Mononuclear cell (primary cell): ENCODE measurements around the gene THSD7A. TPM values are rescaled to one million over a fixed set of nuclear protein-coding genes. Genes with fewer than 3 reads are reported as not detected.
"Not testable (repeated sequence)": the region's sequence is repeated elsewhere in the genome, so short reads cannot be mapped to it uniquely, and the experiment has no call there.

Experiments used
- H3K27me3 ChIP-seq: 2 replicates; pipeline ENCODE4 v1.6.0; 2011; ENCODE audit warnings: low read length, control low read depth; ENCODE audit not compliant: insufficient read depth
- H3K4me1 ChIP-seq: 2 replicates; pipeline ENCODE4 v1.5.1; 2011; ENCODE audit warnings: mild to moderate bottlenecking, low read length, control low read depth; ENCODE audit not compliant: insufficient read depth
- H3K4me3 ChIP-seq: 2 replicates; pipeline ENCODE4 v1.5.1; 2011; ENCODE audit warnings: mild to moderate bottlenecking, low read length, moderate library complexity
- H3K9me3 ChIP-seq: 2 replicates; pipeline ENCODE4 v1.5.1; 2011; ENCODE audit warnings: low read depth, mild to moderate bottlenecking, control low read depth, low read length
- total RNA-seq: library from RNA; depleted of rRNA; stranded (reverse); fragments of >200 nt; gene quantifications from one replicate; pipeline ENCODE4 v1.2.3, GENCODE V29; 2012

THSD7A gene
- total RNA-seq, 1 donor: 0.10 TPM

DNA sequence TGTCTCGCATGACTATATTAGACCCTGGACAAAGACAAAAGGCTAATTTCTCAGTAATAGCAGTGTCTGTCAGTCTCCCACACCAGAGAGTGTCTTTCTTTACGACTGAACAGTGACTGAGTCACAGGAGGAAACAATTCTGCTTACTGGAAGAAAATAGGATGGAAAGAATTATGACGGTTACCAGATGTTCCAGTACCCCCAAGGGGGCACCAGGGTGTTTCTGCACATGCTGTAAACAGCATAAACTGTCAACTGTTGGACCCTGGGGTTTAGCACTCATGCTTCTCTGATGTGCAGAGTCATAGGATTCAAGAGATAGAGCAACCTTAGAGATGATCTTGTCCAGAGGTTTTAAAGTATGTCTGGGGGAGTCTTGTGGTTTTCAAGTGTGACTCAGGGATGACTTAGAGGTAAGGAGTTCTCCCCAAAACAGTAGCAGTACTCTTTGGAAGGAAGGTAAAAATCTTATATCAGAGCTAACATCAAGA, 291.7 kb downstream of the THSD7A start:
- no peak overlapping the region for H3K4me3 ChIP-seq
- no peaks in the 10 kb centered on the region for H3K27me3 ChIP-seq
- H3K9me3 ChIP-seq: no peaks in the 10 kb centered on the region
- H3K4me1 ChIP-seq: peaks cover 5% of the 10 kb centered on the region

DNA sequence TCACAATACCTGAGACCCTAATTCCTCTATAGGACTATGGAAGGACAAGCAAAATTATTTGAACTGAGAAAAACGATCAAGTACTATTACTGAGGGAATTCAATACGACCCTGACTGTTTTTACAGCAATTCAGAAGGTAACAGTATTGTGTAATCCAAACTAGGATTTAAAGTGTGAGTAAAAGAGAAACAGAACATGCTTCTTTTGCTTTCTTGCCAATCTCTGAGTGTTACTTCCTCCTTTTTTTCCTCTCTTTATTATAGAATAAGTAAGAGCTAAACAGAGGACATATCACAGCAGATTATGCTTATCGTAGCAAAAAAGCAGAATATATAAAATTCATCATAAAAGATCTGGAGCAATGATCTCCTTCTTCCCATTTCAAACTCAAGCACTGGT, 292.1 kb downstream of the THSD7A start:
- Histone ChIP-seq H3K4me1 (peaks cover 5% of the 10 kb centered on the region), H3K4me3 (no peak overlapping the region), H3K9me3 (no peaks in the 10 kb centered on the region), H3K27me3 (no peaks in the 10 kb centered on the region)

DNA sequence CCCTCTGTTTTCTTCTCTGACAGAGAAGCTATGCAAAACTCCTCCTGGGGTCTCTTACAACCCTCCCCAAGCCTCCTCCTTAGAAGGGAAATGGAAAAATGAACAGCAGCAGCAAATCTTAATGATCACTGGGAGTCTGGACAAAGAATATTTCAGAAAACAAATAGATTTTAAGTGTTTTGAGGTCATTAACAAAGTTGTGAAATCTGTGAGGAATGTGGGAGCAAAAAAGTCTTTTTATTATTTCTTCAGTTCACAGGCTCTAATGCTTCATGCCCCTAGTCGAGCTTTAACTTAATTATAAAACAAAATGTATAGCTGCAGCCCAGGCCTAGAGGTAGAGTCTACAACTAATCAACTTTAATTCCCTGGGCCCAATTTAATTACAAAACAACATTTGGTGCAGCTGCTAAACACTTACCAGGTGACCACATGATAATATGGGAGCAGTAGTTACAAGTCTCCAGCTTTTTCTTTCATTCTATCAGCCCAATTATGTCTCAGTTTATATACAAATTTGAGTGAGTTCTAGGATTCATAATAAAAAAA, 293.2 kb downstream of the THSD7A start:
- Histone ChIP-seq H3K9me3 (no peaks in the 10 kb centered on the region), H3K4me3 (no peak overlapping the region), H3K4me1 (peaks cover 5% of the 10 kb centered on the region), H3K27me3 (no peaks in the 10 kb centered on the region)

DNA sequence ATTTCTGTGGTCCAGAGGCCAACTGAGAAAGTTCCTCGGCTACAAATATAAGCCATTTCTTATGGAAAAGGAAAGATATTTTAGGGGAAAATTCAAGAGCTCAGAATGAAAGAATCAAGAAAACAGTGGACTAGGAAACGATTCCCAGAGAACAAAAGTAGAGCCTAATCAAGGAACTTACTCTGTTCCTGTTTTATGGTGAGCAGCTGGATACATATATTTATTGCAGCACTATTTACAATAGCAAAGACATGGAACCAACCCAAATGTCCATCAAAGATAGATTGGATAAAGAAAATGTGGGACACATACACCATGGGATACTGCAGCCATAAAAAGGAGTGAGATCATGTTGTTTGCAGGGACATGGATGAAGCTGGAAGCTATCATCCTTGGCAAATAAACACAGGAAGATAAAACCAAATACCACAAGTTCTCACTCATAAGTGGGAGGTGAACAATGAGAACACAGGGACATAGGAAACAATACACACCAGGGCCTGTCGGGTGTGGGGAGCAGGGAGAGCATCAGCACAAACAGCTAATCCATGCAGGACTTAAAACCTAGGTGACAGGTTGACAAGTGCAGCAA, 298.7 kb downstream of the THSD7A start:
- Histone ChIP-seq H3K27me3 (no peaks in the 10 kb centered on the region), H3K4me1 (no peaks in the 10 kb centered on the region), H3K9me3 (no peaks in the 10 kb centered on the region), H3K4me3 (no peak overlapping the region)

DNA sequence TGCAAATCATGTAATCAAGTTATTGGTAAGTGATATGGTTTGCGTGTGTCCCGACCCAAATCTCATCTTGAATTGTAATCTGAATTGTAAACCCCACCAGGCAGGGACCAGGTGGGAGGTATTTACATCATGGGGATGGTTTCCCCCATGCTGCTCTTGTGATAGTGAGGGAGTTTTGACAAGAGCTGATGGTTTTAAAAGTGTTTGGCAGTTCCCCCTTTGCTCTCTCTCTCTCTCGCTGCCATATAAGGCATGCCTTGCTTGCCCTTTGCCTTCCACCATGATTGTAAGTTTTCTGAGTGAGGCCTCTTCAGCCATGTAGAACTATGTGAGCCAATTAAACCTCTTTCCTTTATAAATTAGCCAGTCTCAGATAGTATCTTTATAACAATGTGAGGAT, 302.6 kb downstream of the THSD7A start:
- Histone ChIP-seq H3K4me3 (no peak overlapping the region), H3K27me3 (no peaks in the 10 kb centered on the region), H3K4me1 (no peaks in the 10 kb centered on the region), H3K9me3 (no peaks in the 10 kb centered on the region)

DNA sequence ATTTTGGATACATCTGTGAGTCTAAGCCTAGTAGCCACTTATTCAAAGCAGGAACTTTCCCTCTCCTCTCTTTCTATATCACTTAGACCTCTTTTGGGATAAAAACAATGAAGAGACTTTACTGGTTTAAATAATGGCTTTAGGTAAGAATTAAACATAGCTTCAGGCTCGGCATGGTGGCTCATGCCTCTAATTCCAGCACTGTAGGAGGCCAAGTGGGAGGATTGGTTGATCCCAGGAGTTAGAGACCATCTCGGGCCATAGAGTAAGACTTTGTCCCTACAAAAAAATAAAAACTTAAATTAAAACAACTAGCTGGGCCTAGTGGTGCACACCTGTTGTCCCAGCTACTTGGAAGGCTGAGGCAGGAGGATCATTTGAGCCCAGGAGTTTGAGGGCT, 304.3 kb downstream of the THSD7A start:
- no peak overlapping the region for H3K4me3 ChIP-seq

DNA sequence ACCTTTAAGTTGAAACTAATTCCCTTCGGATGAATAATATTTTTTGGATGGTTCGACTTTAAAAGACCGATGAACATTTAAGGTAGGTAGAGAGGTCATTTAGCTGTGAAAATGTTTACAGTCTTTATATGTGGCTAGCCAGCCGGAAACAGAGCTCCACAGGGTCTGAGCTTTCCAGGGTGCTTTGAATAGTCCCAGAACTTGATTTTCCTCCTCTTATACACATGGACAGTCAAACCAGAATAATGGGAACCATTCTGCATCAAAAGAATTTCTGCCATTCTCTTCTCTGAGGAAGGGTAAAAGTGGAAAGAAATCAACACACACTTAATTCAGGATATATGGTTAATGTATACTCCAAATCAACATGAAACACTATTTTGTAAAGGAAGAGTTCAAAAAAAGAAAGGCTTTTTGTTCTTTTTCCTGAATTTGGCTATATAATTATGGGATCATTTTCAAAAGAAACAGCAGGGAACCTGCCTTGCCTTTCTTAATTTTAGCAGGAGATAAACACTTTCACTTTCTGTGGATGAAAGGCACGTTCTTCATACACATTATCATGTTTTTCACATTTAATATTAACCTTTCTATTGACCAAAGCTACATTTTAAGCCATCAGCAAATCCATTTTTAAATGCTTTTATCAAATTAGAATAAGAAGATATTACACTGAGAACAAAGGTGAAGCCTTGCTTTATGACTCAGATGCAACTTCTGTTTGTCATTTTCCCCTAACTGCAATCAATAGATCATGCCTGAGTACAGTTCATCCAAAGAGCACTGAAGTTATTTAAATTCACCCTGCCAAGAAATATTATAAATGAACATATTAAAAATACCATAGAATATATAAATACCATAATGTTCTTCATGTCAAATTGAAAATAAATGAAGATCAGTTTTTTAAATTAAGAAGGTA, 307.3 kb downstream of the THSD7A start:
- Histone ChIP-seq H3K9me3 (no peaks in the 10 kb centered on the region), H3K27me3 (no peaks in the 10 kb centered on the region), H3K4me3 (no peak overlapping the region), H3K4me1 (no peaks in the 10 kb centered on the region)

More for the DNA sequence above, 304.3 kb downstream of the THSD7A start:
- no peaks in the 10 kb centered on the region for H3K4me1 ChIP-seq
- H3K9me3 ChIP-seq: no peaks in the 10 kb centered on the region
- H3K27me3 ChIP-seq: no peaks in the 10 kb centered on the region

DNA sequence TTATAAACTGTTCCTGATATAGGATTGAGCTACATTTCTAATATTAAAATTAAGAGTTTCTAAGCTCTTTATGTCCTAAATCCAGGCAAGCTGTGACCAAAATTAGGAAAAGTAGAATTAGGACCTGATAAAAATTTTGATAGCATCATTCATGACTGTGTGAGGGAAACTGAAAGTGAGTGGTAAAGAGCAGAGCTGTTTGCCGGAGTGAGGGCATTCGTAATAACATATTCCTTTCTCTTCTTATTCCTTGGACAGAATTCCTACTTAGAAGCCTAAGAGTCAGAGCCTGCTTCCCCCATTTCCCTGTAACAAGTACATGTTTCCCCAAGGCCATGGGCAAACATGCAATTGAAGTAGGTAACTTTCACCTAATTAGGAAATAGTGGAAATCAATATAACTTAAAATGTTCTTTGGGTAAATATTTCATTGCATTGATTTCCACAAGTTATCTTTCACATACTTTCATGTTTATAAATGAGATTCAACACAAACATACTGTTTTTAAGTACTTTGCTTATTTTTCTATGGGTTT, 310.0 kb downstream of the THSD7A start:
- H3K4me1 ChIP-seq, H3K27me3 ChIP-seq, H3K9me3 ChIP-seq, H3K4me3 ChIP-seq: not testable (repeated sequence)

DNA sequence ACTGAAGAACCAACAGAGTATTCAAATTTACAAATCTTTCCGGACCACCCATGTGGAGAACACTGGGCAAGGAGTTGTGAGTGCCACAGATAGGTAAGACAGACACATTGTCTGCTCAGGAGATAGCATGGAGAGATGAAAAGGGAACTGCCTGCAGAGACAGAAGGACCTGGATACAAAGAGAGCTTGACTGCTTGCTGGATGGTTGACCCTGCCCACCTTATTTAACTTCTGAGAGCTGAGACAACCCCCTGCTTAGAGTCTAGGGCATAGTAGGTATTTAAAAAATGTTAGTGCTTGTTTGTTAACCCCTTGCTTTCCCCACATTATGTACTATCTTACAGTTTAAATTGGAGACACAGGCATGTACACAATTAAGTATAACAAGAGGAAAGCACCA, 314.1 kb downstream of the THSD7A start:
- Histone ChIP-seq H3K27me3 (no peaks in the 10 kb centered on the region), H3K4me1 (no peaks in the 10 kb centered on the region), H3K9me3 (no peaks in the 10 kb centered on the region), H3K4me3 (no peak overlapping the region)

DNA sequence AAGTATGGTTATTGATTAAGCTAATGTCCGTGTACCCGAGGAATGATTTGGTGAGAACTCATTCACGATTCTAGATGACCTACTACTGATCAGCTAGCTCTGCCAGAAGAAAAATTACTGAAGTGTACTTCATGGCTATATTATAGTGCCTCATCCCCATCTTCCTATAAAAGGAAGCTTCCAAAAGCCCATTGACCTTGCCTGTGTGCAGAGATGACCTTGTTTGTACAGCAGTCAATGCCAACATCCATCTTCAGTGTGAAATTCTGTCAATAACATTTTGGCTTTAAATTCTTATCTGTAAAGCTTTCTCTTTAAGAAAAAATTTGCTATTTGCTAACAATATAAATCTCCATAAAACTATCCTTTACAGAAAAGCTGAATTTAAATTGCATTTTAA, 315.7 kb downstream of the THSD7A start:
- no peaks in the 10 kb centered on the region for H3K27me3 ChIP-seq
- H3K4me3 ChIP-seq: no peak overlapping the region
- H3K4me1 ChIP-seq: no peaks in the 10 kb centered on the region
- no peaks in the 10 kb centered on the region for H3K9me3 ChIP-seq

DNA sequence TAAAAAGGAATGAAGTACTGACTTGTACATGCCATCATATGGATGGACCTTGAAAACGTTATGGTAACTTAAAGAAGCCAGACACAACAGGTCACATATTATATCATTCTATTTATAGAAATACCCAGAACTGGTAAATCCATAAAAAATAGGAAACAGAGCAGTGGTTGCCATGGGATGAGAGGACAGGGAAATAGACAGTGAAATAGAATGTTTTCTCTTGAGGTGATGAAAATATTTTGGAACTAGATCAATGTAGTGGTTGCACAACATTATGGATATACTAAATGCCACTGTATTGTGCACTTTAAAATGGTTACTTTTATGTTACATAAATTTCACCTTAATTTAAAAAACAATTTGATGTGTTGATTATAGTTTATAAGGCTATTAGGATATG, 318.5 kb downstream of the THSD7A start:
- no peaks in the 10 kb centered on the region for H3K4me1 ChIP-seq
- H3K4me3 ChIP-seq: no peak overlapping the region
- H3K27me3 ChIP-seq: no peaks in the 10 kb centered on the region
- H3K9me3 ChIP-seq: no peaks in the 10 kb centered on the region

DNA sequence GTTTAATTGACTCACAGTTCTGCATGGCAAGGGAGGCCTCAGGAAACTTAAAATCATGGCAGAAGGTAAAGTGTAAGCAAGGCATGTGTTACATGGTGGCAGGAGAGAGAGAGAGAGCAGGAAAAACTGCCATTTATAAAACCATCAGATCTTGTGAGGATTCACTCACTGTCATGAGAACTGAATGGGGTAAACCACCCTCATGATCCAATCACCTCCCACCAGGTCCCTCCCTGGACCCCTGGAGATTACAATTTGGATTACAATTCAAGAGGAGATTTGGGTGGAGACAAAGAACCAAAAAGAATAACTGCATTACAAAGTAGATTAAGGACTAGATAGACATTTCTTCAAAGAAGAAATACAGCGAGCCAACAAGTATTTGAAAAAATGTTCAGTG, 324.1 kb downstream of the THSD7A start:
- Histone ChIP-seq H3K9me3 (no peaks in the 10 kb centered on the region), H3K4me3 (no peak overlapping the region), H3K4me1 (no peaks in the 10 kb centered on the region), H3K27me3 (no peaks in the 10 kb centered on the region)

DNA sequence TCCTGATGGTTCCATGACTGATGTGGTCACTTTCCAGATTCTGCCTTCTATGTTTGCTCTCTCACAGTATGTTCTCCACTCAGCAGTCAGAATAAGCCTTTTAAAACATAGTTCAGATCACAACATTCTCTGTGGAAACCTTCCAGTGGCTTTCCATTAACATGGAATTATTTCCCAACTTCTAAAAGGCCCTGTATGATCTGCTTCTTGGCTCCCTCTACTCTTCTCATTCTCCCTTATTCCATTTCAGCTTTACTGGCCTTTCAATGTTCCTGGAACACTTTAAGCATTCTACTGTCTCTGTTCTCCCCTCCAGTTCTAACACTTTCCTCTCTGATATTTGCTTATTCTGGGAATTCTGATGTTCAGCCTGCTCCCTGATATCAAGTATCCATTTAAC, 325.6 kb downstream of the THSD7A start:
- Histone ChIP-seq H3K4me1 (no peaks in the 10 kb centered on the region), H3K9me3 (peaks cover 6% of the 10 kb centered on the region), H3K27me3 (no peaks in the 10 kb centered on the region), H3K4me3 (no peak overlapping the region)

DNA sequence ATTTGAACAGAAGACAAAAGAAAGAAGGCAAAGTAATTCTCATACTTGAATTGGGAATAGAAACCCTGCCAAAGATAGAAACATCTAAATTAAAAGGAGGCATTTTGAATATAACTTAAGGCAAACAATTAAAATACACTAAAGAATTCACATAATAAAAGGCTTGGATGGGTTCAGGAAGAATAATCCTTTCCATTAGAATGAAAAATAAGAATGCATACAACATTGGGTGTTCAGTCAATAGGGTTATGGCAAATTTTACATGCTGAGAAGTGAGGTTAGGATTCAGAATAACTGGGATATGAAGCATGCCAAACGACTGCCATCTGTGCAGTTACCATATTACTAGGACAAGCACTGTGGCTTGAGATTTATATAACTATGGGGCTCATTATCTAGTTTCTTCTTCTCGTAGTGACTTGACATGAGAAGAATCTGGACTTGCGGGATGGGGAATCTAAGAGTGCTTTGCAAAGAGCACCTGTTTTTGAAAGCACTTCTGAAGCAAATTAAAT, 326.5 kb downstream of the THSD7A start:
- Histone ChIP-seq H3K9me3 (peaks cover 6% of the 10 kb centered on the region), H3K4me1 (no peaks in the 10 kb centered on the region), H3K27me3 (no peaks in the 10 kb centered on the region), H3K4me3 (no peak overlapping the region)

DNA sequence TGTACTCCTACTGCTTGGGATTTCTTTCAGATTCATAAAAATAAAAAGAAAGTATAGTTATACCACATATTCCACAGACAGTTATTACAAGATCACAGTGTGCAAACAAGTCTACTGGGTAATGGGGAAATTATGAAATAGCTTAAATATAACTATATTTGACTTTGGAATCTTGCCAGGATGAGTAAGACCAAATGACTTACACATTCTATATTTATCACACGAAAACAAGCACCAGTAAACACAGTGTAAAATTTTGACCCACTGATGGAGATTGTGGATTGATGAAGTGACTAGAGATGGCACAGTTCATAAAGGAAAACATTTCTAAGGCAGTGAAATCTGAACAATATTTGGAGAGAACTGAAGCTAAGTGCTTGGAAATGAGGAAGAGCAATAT, 339.7 kb downstream of the THSD7A start:
- Histone ChIP-seq H3K27me3 (no peaks in the 10 kb centered on the region), H3K4me3 (no peak overlapping the region), H3K4me1 (peaks cover 11% of the 10 kb centered on the region), H3K9me3 (no peaks in the 10 kb centered on the region)
